T-helper 2 cell treated with Interferon-gamma antibody and Interleukin-4, amounts not matched to agents 5 μg/mL and 100 μg/mL, for 36 hours (primary cell): ENCODE data around the gene MANBA.

Source experiments
- DNase-seq: peaks from one replicate; pipeline ENCODE4 v3.0.0; 2021; ENCODE audit warnings: low spot score
- H3K27ac Mint-ChIP-seq: one replicate; pipeline ENCODE4 v1.8.0; 2021; ENCODE audit warnings: mild to moderate bottlenecking, mixed read lengths
- H3K27me3 Mint-ChIP-seq: one replicate; pipeline ENCODE4 v1.8.0; 2021; ENCODE audit warnings: low read depth, mixed read lengths
- H3K36me3 Mint-ChIP-seq: one replicate; pipeline ENCODE4 v1.8.0; 2021; ENCODE audit warnings: low read depth, mixed read lengths
- H3K4me1 Mint-ChIP-seq: one replicate; pipeline ENCODE4 v1.8.0; 2021; ENCODE audit warnings: low read depth, mixed read lengths
- H3K4me3 Mint-ChIP-seq: one replicate; pipeline ENCODE4 v1.8.0; 2022; ENCODE audit warnings: mild to moderate bottlenecking, moderate library complexity, mixed read lengths
- H3K9me3 Mint-ChIP-seq: one replicate; pipeline ENCODE4 v1.8.0; 2021; ENCODE audit warnings: mixed read lengths

The MANBA gene

GRCh38 chr4:102657206-102657605 is 103.6 kb downstream of the MANBA start:
- no peak for DNase-seq
- Mint-ChIP-seq H3K4me1 (no peaks in the 10 kb centered on the region), H3K9me3 (no peaks in the 10 kb centered on the region), H3K27ac (no peak overlapping the region), H3K36me3 (no peaks in the 10 kb centered on the region), H3K27me3 (no peaks in the 10 kb centered on the region), H3K4me3 (no peak overlapping the region)

GRCh38 chr4:102647117-102647516 is 113.7 kb downstream of the MANBA start:
- H3K27me3 Mint-ChIP-seq: no peaks in the 10 kb centered on the region
- H3K4me1 Mint-ChIP-seq: no peaks in the 10 kb centered on the region
- no peak overlapping the region for H3K27ac Mint-ChIP-seq
- no peak for DNase-seq
- H3K9me3 Mint-ChIP-seq: no peaks in the 10 kb centered on the region
- peaks cover 23% of the 10 kb centered on the region for H3K36me3 Mint-ChIP-seq
- H3K4me3 Mint-ChIP-seq: no peak overlapping the region

DNA sequence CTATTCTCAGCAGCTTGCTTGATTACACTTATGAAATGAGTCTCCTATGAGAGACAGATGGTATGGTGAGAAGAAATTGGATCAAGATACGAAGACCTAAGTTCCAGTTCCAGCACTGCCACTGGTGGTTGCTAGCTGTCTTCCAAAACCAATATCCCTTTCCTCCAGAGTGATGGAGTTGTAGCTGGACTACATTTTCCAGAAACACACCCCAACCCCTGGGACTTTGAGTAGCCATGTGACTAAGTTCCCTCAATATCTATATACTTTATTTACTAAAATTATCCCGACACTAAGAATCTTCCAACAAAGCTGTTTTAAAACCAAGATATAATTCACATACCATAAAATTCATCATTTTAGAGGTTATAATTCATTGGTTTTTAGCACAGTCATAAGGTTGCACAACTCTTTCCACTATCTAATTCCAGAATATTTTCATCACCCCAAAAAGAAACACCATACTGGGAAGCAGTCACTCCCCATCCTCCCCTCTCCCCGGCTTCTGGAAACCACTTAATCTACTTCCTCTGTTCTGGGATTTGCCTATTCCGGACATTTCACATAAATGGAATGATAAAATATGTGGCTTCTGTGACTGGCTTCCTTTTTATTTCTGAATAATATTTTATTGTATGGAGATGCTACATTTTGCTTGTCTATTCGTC is 118.0 kb downstream of the MANBA start:
- Mint-ChIP-seq H3K9me3 (no peaks in the 10 kb centered on the region), H3K4me3 (no peak overlapping the region), H3K4me1 (peaks cover 10% of the 10 kb centered on the region), H3K36me3 (peaks cover 17% of the 10 kb centered on the region), H3K27ac (no peak overlapping the region), H3K27me3 (no peaks in the 10 kb centered on the region)
- DNase-seq: no peak

DNA sequence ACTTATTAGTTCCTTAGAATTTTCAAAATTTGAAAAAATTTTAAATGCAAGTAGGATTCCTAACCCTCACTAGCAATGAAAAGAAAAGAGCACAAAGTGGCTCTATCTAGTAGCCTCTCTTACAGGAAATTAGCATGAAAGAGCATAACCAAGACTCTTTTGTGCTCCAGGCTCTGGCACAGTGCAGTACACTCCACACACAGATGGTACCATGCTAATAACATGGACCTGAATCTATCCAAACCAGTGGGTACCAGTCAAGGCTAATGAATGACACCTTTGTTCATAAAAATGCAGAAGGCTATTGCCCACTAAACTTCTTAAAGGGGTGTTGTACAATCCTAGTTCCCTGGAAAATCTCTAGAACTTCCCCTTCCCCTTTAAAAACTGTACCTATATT is 119.0 kb downstream of the MANBA start:
- Mint-ChIP-seq H3K4me1 (peaks cover 10% of the 10 kb centered on the region), H3K9me3 (no peaks in the 10 kb centered on the region), H3K4me3 (no peak overlapping the region), H3K27ac (no peak overlapping the region), H3K36me3 (peaks cover 20% of the 10 kb centered on the region), H3K27me3 (no peaks in the 10 kb centered on the region)
- DNase-seq: no peak

DNA sequence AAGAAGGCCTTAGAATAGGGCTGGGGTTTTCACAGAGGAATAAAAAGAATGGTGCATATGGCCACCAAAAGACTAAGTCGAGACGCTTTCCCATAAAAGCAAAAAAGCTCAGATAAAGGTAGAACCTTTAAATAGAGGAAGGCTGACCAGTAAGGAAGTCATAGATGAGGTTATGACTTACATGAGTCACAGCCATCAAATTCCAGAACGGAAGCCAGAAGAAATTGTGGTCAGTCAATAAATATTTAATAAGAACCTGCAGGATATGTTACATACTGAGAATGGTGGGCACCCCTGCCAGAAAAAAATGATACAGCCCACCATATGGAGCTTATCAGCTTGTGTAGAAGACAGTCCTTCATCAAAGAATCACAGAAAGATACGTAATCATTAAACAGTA is 120.1 kb downstream of the MANBA start:
- DNase-seq: no peak
- no peaks in the 10 kb centered on the region for H3K9me3 Mint-ChIP-seq
- H3K4me1 Mint-ChIP-seq: peaks cover 10% of the 10 kb centered on the region
- peaks cover 23% of the 10 kb centered on the region for H3K36me3 Mint-ChIP-seq
- no peaks in the 10 kb centered on the region for H3K27me3 Mint-ChIP-seq
- no peak overlapping the region for H3K4me3 Mint-ChIP-seq
- no peak overlapping the region for H3K27ac Mint-ChIP-seq

DNA sequence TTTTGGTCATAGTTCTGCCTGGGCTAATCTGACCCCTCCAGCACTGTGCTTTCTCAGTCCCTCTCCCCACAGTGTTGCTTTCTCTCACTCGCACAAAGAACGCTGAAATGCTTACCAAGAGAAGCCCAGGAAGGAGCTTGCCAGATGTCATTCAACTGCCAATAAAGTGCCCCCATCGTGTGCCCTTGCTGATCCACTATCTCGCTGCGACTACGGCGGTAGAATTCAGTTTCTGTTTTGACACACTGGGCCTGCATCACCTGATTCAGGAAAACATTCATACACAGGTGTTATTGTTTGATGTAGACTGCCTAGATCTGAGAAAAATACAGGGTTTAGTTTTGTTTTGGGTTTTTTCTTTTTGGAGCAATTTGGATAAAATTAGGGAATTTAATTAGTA is 121.2 kb downstream of the MANBA start:
- no peaks in the 10 kb centered on the region for H3K9me3 Mint-ChIP-seq
- no peak for DNase-seq
- peaks cover 24% of the 10 kb centered on the region for H3K36me3 Mint-ChIP-seq
- H3K27ac Mint-ChIP-seq: peak overlapping the region; percentile 79
- H3K4me3 Mint-ChIP-seq: peak overlapping the region; percentile 76
- no peaks in the 10 kb centered on the region for H3K27me3 Mint-ChIP-seq
- H3K4me1 Mint-ChIP-seq: peaks cover 10% of the 10 kb centered on the region

- H3K36me3 Mint-ChIP-seq: peaks cover 23% of the 10 kb centered on the region
- H3K27ac Mint-ChIP-seq: no peak overlapping the region
- H3K4me1 Mint-ChIP-seq: peaks cover 10% of the 10 kb centered on the region
- no peaks in the 10 kb centered on the region for H3K27me3 Mint-ChIP-seq
- H3K9me3 Mint-ChIP-seq: no peaks in the 10 kb centered on the region
- DNase-seq: no peak
- H3K4me3 Mint-ChIP-seq: no peak overlapping the region
Observed at GRCh38 chr4:102638621-102639020, 122.1 kb downstream of the MANBA start.

GRCh38 chr4:102637391-102637790 is 123.4 kb downstream of the MANBA start:
- H3K9me3 Mint-ChIP-seq: no peaks in the 10 kb centered on the region
- H3K27ac Mint-ChIP-seq: no peak overlapping the region
- no peak for DNase-seq
- H3K4me1 Mint-ChIP-seq: peaks cover 10% of the 10 kb centered on the region
- H3K36me3 Mint-ChIP-seq: peaks cover 23% of the 10 kb centered on the region
- no peaks in the 10 kb centered on the region for H3K27me3 Mint-ChIP-seq
- no peak overlapping the region for H3K4me3 Mint-ChIP-seq

DNA sequence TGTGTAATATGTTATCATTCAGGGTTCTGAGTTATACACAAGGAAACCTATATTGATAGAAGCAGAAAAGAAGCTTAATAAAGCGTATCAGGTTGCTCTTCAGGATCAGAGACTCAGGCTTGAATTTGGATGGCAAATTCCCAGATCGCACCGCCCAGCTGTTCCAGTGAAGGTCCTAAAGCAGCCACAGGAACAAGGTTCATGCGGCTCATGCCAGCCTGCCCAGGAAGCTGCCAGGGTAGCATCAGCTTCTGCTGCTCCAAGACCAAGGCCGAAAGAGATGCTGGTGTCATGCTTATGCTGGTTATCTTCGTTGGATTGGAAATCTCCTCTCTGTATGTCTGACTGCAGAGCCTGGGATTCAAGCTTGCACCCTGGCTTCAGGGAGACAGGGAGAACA is 127.7 kb downstream of the MANBA start:
- H3K4me1 Mint-ChIP-seq: peaks cover 19% of the 10 kb centered on the region
- DNase-seq: no peak
- no peak overlapping the region for H3K27ac Mint-ChIP-seq
- H3K9me3 Mint-ChIP-seq: no peaks in the 10 kb centered on the region
- peaks cover 19% of the 10 kb centered on the region for H3K36me3 Mint-ChIP-seq
- no peak overlapping the region for H3K4me3 Mint-ChIP-seq
- H3K27me3 Mint-ChIP-seq: no peaks in the 10 kb centered on the region

DNA sequence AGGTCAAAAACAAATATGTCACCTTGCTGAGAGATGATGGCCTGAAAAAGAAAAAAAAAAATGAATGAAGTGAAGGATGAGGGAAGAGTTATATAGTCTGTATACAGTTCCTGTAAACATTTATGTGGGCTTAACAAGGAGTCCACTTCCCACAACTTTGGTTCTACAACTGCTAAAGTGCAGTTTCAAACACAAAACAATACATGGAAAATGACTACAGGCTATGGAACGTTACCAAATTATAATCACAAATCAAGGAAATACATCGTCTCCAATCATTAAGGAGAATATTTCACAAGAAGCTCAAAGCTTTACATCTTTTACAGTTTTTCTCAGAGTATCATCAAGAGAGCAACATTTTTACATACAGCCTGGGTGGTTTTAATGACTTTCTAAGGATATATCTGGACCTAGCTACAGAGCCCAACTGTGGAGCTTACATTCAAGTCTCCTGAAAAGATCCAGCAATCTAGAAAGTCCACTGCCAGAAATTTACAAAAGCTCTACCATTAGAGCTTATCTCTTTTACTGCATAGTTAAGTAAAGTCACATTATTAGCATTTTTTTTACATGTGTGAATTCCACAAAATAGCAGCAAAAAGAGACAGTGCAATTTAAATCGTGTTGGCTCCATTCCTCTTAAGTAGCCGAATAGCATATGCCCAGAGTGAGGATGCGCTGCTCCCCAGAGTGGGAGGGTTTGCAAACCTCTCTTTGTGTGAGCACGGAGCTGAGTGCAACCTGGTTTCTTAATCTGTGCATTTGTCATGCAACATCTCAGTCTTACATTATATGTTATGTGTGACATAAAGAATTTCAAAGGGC is 128.3 kb downstream of the MANBA start:
- H3K4me1 Mint-ChIP-seq: peaks cover 24% of the 10 kb centered on the region
- DNase-seq: no peak
- peaks cover 17% of the 10 kb centered on the region for H3K36me3 Mint-ChIP-seq
- no peak overlapping the region for H3K4me3 Mint-ChIP-seq
- H3K27me3 Mint-ChIP-seq: no peaks in the 10 kb centered on the region
- no peak overlapping the region for H3K27ac Mint-ChIP-seq
- H3K9me3 Mint-ChIP-seq: no peaks in the 10 kb centered on the region

DNA sequence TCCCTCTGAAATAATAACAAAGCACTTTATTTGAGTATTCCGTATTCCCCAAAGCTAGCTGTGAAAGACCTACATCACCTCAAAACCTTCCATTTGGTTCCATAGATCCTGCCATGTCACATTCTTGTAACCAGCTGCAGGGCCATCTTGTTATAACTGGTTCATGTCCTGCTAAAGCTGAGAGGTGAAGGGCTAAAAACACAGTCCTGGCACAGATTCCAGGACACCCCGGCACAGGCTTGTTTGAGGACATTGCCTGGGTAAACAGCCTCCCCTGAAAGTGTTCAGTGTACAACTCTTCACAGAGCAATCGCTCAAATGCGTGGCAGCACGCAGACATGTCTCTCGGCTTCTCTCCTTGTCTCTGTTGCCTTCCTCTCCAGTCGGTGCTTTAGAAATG is 129.2 kb downstream of the MANBA start:
- DNase-seq: no peak
- Mint-ChIP-seq H3K4me3 (no peak overlapping the region), H3K9me3 (no peaks in the 10 kb centered on the region), H3K27me3 (no peaks in the 10 kb centered on the region), H3K4me1 (peaks cover 29% of the 10 kb centered on the region), H3K36me3 (peaks cover 14% of the 10 kb centered on the region), H3K27ac (no peak overlapping the region)

GRCh38 chr4:102629673-102630072 is 131.1 kb downstream of the MANBA start:
- H3K9me3 Mint-ChIP-seq: no peaks in the 10 kb centered on the region
- H3K4me3 Mint-ChIP-seq: no peak overlapping the region
- H3K4me1 Mint-ChIP-seq: peaks cover 36% of the 10 kb centered on the region
- no peaks in the 10 kb centered on the region for H3K27me3 Mint-ChIP-seq
- no peak overlapping the region for H3K27ac Mint-ChIP-seq
- no peak for DNase-seq
- peaks cover 10% of the 10 kb centered on the region for H3K36me3 Mint-ChIP-seq

- no peak overlapping the region for H3K27ac Mint-ChIP-seq
- no peaks in the 10 kb centered on the region for H3K9me3 Mint-ChIP-seq
- no peak overlapping the region for H3K4me3 Mint-ChIP-seq
- peaks cover 8% of the 10 kb centered on the region for H3K36me3 Mint-ChIP-seq
- H3K4me1 Mint-ChIP-seq: peaks cover 41% of the 10 kb centered on the region
- peak; percentile 58 for DNase-seq
- no peaks in the 10 kb centered on the region for H3K27me3 Mint-ChIP-seq
Observed at GRCh38 chr4:102627831-102628523, 132.8 kb downstream of the MANBA start.

- Mint-ChIP-seq H3K27me3 (peaks cover 6% of the 10 kb centered on the region), H3K27ac (peak overlapping the region; percentile 86), H3K4me1 (peaks cover 54% of the 10 kb centered on the region), H3K4me3 (peak overlapping the region; percentile 86), H3K9me3 (no peaks in the 10 kb centered on the region), H3K36me3 (no peaks in the 10 kb centered on the region)
- DNase-seq: peak; percentile 63
Observed at GRCh38 chr4:102625232-102625930, 135.4 kb downstream of the MANBA start.
